PC-3 (cell line): ENCODE measurements around the gene TBC1D2B. TPM values are rescaled to one million over a fixed set of nuclear protein-coding genes. Genes with fewer than 3 reads are reported as not detected.
A peak's percentile ranks its signal among the peaks of the same experiment; 100 is the strongest.

Experiments
- ATAC-seq: fragments of 200-7000 bp; cut with Tn5 transposase; 2 replicates; pipeline ENCODE4 v1.9.1; 2020; ENCODE audit warnings: mild to moderate bottlenecking, moderate library complexity
- BruUV-seq: library from RNA; stranded (reverse); fragments of 400-500 nt; replicated peaks from 2 replicates; lab custom pipeline; 2021; lab: Mats Ljungman, UMichigan
- CTCF ChIA-PET: fragments of 300-600 bp; sonication (Branson Sonifier 250); formaldehyde crosslinking; loops from one replicate; lab custom pipeline; 2022; ENCODE audit warnings: antibody characterized with exemption; lab: Charles Lee
- POLR2A ChIA-PET: fragments of 300-600 bp; sonication (Branson Sonifier 250); formaldehyde crosslinking; loops from one replicate; lab custom pipeline; 2022; ENCODE audit warnings: antibody characterized with exemption; ENCODE audit not compliant: unreplicated experiment; lab: Charles Lee
- DNase-seq: peaks from one replicate; pipeline ENCODE4 v3.0.0-alpha.2; 2015
- H2AFZ ChIP-seq: fragments of 300-600 bp; sonication (generic); 2 replicates; pipeline ENCODE4 v1.6.0; 2016; ENCODE audit warnings: antibody characterized with exemption, low read length
- H3F3A ChIP-seq: fragments of 300-600 bp; sonication (generic); one replicate; pipeline ENCODE4 v1.6.0; 2017; ENCODE audit warnings: antibody characterized with exemption, low read length, control low read depth, mild to moderate bottlenecking; ENCODE audit not compliant: unreplicated experiment
- H3K27ac ChIP-seq: fragments of 300-600 bp; sonication (generic); 2 replicates; pipeline ENCODE4 v1.5.1; 2016; ENCODE audit warnings: mild to moderate bottlenecking, low read length
- H3K27me3 ChIP-seq: fragments of 300-600 bp; sonication (generic); 2 replicates; pipeline ENCODE4 v1.6.1; 2016; ENCODE audit warnings: low read length, mixed read lengths
- H3K36me3 ChIP-seq: fragments of 300-600 bp; sonication (generic); 2 replicates; pipeline ENCODE4 v1.6.1; 2016; ENCODE audit warnings: low read depth, mixed run types, low read length, mixed read lengths
- H3K4me1 ChIP-seq: fragments of 300-600 bp; sonication (generic); 2 replicates; pipeline ENCODE4 v1.5.1; 2016; ENCODE audit warnings: low read length; ENCODE audit not compliant: insufficient read depth
- H3K4me2 ChIP-seq: fragments of 300-600 bp; sonication (generic); 2 replicates; pipeline ENCODE4 v1.6.0; 2016; ENCODE audit warnings: low read length
- H3K4me3 ChIP-seq: fragments of 300-600 bp; sonication (generic); 2 replicates; pipeline ENCODE4 v1.5.1; 2016; ENCODE audit warnings: mild to moderate bottlenecking, low read length, mixed read lengths
- H3K79me2 ChIP-seq: fragments of 300-600 bp; sonication (generic); 2 replicates; pipeline ENCODE4 v1.6.1; 2017; ENCODE audit warnings: low read length, mixed read lengths
- H3K9ac ChIP-seq: fragments of 300-600 bp; sonication (generic); 2 replicates; pipeline ENCODE4 v1.6.0; 2016; ENCODE audit warnings: mild to moderate bottlenecking, low read length
- H3K9me2 ChIP-seq: fragments of 300-600 bp; sonication (generic); replicated peaks from 2 replicates; pipeline ENCODE4 v1.6.1; 2016; ENCODE audit warnings: mixed run types, low read length, mixed read lengths
- H3K9me3 ChIP-seq: fragments of 300-600 bp; sonication (generic); 2 replicates; pipeline ENCODE4 v1.6.1; 2016; ENCODE audit warnings: low read length, mixed read lengths
- H4K20me1 ChIP-seq: fragments of 300-600 bp; sonication (generic); 2 replicates; pipeline ENCODE4 v1.6.1; 2016; ENCODE audit warnings: low read length, mixed read lengths
- EZH2 ChIP-seq: fragments of 300-600 bp; sonication (generic); IDR thresholded peaks from one replicate; pipeline ENCODE4 v1.6.1; 2017; ENCODE audit warnings: antibody characterized with exemption, mild to moderate bottlenecking, low read length; ENCODE audit not compliant: unreplicated experiment
- EZH2phosphoT487 ChIP-seq: fragments of 300-600 bp; sonication (generic); IDR thresholded peaks from 2 replicates; pipeline ENCODE4 v1.6.1; 2018; ENCODE audit warnings: mild to moderate bottlenecking, antibody characterized with exemption, low read length, borderline replicate concordance
- intact Hi-C: fragments of 100-400 bp; cut with micrococcal nuclease; formaldehyde crosslinking; loops from 2 replicates; pipeline ENCODE4 v1.9.0; 2023
- total RNA-seq: library from RNA; depleted of rRNA; stranded (reverse); fragments of >200 nt; gene quantifications from 2 replicates; pipeline ENCODE4 v1.2.3, GENCODE V29; 2014
- TF ChIP-seq, protein P1 (sequence below): fragments of 300-600 bp; sonication (generic); conservative IDR thresholded peaks from 2 replicates; pipeline ENCODE4 v1.5.1; 2017; ENCODE audit warnings: antibody characterized with exemption, low read depth, mild to moderate bottlenecking, low read length

TBC1D2B gene
- total RNA-seq, 1 experiment from 2014 or later, result 19.0 TPM

DNA sequence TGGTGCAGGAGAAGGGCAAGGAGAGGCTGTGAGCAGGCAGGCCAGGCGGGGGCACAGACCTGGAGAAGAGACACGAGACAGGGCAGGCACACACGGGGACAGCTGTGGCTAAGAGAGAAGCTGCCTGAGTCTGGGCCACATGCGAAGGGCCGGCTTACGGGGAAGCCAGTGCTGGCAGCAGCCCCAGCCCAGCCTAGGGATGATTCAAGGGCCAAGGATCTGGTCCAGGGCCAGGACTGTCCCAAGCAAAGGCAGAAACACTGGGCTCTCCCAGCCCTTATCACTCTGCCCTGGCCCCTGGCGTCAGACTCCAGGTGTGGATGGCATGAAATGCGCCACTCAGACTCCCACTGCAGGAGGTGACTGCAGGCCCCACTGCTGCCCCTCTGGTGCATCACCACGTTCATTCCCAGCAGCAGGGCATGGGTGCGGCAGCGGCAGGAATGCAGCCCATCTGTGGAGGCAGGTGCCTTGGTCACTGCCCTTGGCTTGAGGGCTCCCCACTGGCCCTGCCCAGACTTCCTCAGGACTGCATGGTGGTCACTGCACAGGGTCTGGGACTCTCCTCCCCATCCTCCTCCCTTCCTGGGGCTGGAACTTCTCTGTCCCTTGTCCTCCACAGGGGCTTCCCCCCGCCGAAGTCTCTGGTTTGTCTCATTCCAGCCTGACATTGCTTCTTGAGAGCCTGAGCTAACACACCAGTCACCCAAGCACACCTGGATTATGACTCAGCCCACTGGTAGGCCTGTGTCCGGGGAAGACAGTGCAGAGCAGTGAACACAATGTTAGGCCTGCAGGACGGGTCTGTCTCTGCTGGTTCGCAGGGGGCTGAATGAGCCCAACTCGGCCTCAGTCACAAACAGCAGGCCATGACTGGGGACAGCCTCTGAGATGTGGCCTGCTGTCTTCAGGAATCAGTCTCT, 69.3 kb downstream of the TBC1D2B start:
- Histone ChIP-seq H3K79me2 (no peaks in the 10 kb centered on the region), H3K4me3 (no peak overlapping the region), H3K9me3 (no peaks in the 10 kb centered on the region), H2AFZ (no peak overlapping the region), H3K4me2 (peak overlapping the region; percentile 40), H3K27me3 (no peaks in the 10 kb centered on the region), H3F3A (no peaks in the 10 kb centered on the region), H3K9me2 (no peaks in the 10 kb centered on the region), H3K9ac (no peak overlapping the region), H3K36me3 (peaks cover 3% of the 10 kb centered on the region; the same call in 1 of the 2 replicates), H4K20me1 (peaks cover 3% of the 10 kb centered on the region; the same call in 1 of the 2 replicates), H3K4me1 (peaks cover 35% of the 10 kb centered on the region), H3K27ac (peak overlapping the region; percentile 55)
- BruUV-seq, result no TSS peak
- TF ChIP-seq, protein P1, sequence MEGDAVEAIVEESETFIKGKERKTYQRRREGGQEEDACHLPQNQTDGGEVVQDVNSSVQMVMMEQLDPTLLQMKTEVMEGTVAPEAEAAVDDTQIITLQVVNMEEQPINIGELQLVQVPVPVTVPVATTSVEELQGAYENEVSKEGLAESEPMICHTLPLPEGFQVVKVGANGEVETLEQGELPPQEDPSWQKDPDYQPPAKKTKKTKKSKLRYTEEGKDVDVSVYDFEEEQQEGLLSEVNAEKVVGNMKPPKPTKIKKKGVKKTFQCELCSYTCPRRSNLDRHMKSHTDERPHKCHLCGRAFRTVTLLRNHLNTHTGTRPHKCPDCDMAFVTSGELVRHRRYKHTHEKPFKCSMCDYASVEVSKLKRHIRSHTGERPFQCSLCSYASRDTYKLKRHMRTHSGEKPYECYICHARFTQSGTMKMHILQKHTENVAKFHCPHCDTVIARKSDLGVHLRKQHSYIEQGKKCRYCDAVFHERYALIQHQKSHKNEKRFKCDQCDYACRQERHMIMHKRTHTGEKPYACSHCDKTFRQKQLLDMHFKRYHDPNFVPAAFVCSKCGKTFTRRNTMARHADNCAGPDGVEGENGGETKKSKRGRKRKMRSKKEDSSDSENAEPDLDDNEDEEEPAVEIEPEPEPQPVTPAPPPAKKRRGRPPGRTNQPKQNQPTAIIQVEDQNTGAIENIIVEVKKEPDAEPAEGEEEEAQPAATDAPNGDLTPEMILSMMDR, result no peak
- TF ChIP-seq EZH2, result no peak
- TF ChIP-seq EZH2phosphoT487, result no peak
- CTCF ChIA-PET, result no interaction called here
- POLR2A ChIA-PET, result no interaction called here
- DNase-seq, result peak; percentile 75
- peak; percentile 83 for ATAC-seq
- intact Hi-C loops, result loop anchor here (5.0 to 10.0 kb wide), 2 partner anchors 41 to 67 kb away; partner anchors contain the start of gene TBC1D2B

DNA sequence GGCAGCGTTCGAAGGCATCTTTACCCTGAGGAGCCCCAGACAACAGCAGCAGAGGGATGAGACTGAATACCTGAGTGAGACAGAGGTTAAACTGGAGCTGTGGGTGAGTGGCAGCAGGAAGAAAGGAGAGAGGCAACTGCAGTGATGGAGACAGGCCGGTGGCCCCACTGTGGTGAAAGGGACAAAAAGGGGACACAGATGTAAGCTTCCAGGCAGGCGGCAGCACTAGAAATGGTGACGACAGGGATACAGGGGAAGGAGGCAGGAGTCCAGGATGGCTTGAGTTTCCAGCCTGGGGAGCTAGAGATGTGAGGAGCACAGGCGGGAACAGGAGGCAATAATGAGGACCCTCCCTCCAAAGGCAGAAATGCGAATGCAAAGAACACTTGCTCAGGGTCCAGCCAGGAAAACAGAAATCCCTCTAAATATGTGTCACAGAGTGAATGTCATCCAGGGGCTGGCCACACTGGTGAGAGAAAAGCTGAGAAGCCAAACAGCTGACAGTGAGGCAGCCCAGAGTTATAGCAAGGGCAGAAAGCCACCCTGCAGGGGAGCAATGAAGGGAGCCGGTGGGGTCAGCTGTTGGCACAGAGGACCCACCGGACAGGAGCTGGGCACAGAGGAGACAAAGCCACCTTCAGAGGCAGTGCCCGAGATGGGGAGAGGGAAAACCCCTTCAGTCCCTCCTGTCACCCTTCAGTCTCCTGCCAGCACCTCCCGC, 70.1 kb downstream of the TBC1D2B start:
- Histone ChIP-seq H3K27me3 (no peaks in the 10 kb centered on the region), H3K9ac (no peak overlapping the region), H3K27ac (peak overlapping the region; percentile 25; the same call in 1 of the 2 replicates), H3K9me2 (no peaks in the 10 kb centered on the region), H3K79me2 (no peaks in the 10 kb centered on the region), H2AFZ (no peak overlapping the region), H3K4me3 (no peak overlapping the region), H3K9me3 (no peaks in the 10 kb centered on the region), H3K36me3 (no peaks in the 10 kb centered on the region), H3K4me1 (peaks cover 27% of the 10 kb centered on the region), H3F3A (no peaks in the 10 kb centered on the region), H4K20me1 (peaks cover 3% of the 10 kb centered on the region; the same call in 1 of the 2 replicates), H3K4me2 (peak overlapping the region; percentile 40; the same call in 1 of the 2 replicates)
- no peak for ATAC-seq
- intact Hi-C loops, result loop anchor here (5.0 to 10.0 kb wide), 2 partner anchors 40 to 67 kb away; partner anchors contain the start of gene TBC1D2B
- ChIA-PET POLR2A (no interaction called here), CTCF (interaction anchor here (0.6 kb wide), 1 partner anchor 134 kb away, joined by 4 read pairs; no protein-coding TSS in a partner anchor)
- BruUV-seq, result no TSS peak
- no peak for DNase-seq
- no peak for TF ChIP-seq EZH2
- TF ChIP-seq, protein P1, result no peak
- no peak for TF ChIP-seq EZH2phosphoT487
